Mammary epithelial cell (primary cell): Measurements from ENCODE around the gene PPP4C.

Experiments
- CTCF ChIP-seq, 2 donors: IDR thresholded peaks in 1 of 2; conservative IDR thresholded peaks in 1 of 2; 2 replicates each; pipeline ENCODE4 v1.5.1; 2011 to 2012; ENCODE audit warnings: inconsistent platforms in 2 of 2, low read length in 2 of 2, mild to moderate bottlenecking in 2 of 2, control low read depth in 1 of 2, low read depth in 1 of 2; ENCODE audit not compliant: insufficient read depth in 1 of 2; ENCODE audit errors: extremely low read depth in 1 of 2
- EZH2 ChIP-seq: IDR thresholded peaks from 2 replicates; pipeline ENCODE4 v1.6.1; 2012; ENCODE audit warnings: low read length, inconsistent platforms, borderline replicate concordance

GRCh38 chr16:30084816-30085159 is 9.0 kb downstream of the PPP4C start:
- TF ChIP-seq EZH2 (no peak), CTCF (conservative IDR thresholded peaks at IDR 0.05 in 1 of 2, IDR thresholded peaks at IDR 0.05 in 1 of 2; ENCODE audit: extremely low read depth in 1 of 2, insufficient read depth in 1 of 2, low read depth in 1 of 2, low read length in 2 of 2) (no peak)
